Activated gamma-delta T cell treated with anti-CD3 and anti-CD28 coated beads, Interleukin-2, amount 50 U/mL, for 16 hours (primary cell): ENCODE measurements around the gene DUOXA2.
A peak's percentile ranks its signal among the peaks of the same experiment; 100 is the strongest.

Experiments used
- DNase-seq: peaks from one replicate; pipeline ENCODE4 v3.0.0-alpha.2; 2020; ENCODE audit warnings: low read depth

DUOXA2 gene

GRCh38 chr15:45162771-45163507, 48.8 kb downstream of the DUOXA2 start:
- peak; percentile 41 for DNase-seq

GRCh38 chr15:45163508-45163856, 49.4 kb downstream of the DUOXA2 start:
- DNase-seq = no peak

- no peak for DNase-seq
Observed at GRCh38 chr15:45164914-45165313, 50.8 kb downstream of the DUOXA2 start.

- DNase-seq = no peak
Observed at GRCh38 chr15:45165536-45165935, 51.4 kb downstream of the DUOXA2 start.

- peak; percentile 66 for DNase-seq
Observed at GRCh38 chr15:45166834-45167630, 52.9 kb downstream of the DUOXA2 start.

GRCh38 chr15:45167631-45168205, 53.6 kb downstream of the DUOXA2 start:
- no peak for DNase-seq
